Stimulated activated CD8-positive, alpha-beta memory T cell treated with anti-CD3 and anti-CD28 coated beads, Interleukin-7, amount 100 ng/mL, for 48 hours (primary cell): ENCODE data around the gene PPP2R2C.

ENCODE experiments used
- DNase-seq, 2 donors: peaks; one replicate each; pipeline ENCODE4 v3.0.0-alpha.2; 2020; ENCODE audit warnings: low read depth in 1 of 2; ENCODE audit errors: extremely low read depth in 1 of 2

The PPP2R2C gene

DNA sequence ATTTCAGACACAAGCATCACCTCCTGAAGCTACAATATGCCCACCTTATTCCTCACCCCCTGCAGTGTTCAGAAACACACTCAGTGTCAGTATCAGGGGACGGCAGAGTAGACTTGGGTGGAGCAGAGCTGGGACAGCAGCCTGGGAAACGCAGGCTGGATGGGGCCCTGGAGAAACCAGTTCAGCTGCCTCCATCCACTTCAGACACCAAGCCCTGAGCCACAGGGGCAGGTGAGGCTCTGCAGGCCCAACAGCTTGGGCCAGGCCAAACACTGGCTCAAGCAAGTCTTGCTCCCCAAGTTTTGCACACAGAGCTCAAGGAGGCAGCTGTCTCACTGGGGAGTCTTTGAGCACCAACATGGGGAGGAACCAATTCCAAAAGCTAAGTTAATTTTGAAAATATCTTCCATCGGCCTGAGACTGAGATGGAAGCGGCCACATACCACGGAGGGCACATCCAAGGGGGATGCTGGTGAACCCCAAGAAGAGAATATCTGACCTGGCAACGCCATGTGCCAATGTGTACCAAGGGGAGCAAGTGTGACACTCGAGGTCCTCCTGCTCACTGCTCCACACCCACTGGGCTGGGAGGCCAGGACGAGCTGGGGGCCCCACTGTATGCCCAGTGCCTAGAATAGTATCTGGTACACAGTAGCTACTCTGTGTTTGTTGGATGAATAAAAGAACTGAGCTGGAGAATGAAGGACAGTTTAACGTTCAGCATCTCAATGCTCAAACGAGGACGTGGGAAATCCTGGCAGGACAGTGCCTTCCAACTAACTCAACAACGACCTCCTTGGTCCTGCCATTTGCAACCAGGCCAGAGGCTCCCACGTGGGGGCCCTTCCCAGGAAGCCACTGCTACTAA is 45.6 kb downstream of the PPP2R2C start:
- DNase-seq = no peak

DNA sequence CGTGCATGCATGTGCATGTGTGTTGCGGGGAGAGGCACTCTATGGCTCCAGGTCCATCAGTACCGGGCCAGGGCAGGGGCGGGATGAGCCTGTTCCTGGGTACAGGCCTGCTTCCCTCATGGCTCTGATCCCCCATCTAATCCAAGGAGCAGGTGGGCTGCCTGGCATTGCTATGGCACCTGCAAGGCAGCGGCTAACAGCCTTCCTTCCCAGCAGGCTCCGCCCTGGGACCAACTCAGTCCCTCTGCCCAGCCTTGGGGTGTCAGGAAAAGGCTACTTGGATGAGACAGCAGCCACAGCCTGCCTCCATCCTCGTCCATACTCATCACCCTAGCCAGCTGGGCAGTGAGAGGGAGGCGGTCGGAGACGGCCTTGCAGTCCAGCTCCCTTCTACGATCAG is 46.5 kb downstream of the PPP2R2C start:
- DNase-seq = no peak

DNA sequence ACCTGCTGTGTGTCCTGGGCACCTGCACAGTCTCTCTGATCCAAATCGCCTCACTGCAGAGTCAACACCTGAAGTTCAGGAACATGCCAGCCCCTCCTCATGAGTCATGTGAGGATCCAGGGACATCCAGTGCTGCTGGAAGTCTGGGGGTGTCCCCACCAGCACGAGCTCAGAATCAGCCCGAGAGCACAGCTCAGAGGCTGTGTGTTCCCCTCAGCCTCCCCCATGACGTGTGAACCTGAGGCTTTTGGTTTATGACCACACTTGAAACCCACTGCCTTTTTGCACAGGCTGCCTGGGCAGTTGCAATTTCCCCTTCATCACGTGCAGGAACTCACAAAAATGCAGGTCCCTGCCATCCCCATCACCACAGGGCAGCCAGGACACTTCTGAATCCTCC is 47.1 kb downstream of the PPP2R2C start:
- no peak for DNase-seq

DNA sequence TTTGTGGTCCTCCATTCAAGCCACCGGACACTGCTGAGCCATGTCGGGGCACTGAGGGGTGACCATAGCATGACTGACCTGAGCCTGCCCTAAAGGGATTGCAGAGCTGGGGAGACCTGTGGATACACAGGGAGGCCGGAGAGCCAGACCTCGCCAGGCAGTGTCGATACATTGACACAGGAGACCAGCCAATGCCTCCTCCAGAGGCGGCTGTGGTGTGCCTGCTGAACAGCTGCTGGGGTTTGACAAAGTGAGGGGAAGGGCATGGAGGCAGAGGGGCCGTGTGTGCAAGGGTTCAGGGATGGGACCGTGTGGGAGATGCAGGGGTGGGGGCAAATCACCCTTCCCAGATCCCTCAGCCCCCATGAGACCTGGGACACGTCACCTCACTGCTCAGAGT is 48.0 kb downstream of the PPP2R2C start:
- DNase-seq = no peak

DNA sequence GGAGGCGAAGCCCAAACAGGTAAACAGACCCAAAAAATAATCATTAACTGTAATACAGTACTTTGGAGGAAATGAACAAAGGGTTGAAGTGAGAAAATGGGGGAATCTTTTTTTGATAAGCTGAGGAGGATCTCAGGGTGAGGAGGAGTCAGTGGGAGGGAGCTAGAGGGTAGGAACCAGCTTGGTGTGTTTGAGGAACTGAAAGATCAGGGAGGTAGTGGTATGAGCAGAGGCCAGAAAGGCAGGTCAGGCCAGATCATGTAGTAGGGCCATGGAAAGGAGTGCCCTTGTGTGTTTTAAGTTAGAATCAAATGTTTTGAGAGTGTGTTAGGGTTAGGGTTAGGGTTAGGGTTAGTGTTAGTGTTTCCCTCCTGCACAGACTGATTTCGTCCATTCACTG is 48.8 kb downstream of the PPP2R2C start:
- DNase-seq = no peak

DNA sequence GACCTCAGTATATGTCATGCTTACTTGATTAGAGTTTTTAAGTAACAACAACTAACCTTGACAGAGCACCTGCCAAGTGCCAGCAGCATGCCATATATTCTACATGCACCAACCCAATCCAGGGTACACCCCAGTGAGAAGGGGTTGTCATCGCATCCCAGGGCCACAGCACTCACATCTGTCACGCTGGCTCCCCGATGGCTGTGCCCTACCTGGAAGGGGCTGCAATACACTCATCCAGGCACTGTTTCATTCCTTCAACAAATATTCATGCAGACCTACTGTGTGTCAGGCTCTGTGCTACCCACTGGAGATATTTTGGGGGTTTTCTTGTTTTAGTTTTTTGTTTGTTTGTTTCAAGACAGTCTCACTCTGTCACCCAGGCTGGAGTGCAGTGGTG is 49.5 kb downstream of the PPP2R2C start:
- no peak for DNase-seq

DNA sequence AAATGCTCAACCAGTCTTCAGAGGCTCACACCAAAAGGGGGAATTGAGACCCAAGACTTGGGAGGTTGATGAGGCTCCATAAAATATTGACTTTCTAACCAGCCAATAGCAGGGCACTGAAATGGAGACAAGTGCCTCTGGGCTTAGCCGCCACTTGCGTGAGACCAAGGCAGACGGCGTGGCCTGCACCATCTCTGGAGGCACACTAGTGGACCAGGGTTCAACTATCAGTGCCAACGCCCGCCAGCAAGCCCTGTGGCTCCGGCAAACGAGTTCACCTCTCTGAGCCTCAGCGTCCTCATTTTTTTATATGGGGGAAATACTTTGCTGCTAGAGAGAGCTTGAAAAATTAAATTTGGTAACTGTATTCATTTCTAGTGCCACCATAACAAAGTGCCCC is 50.3 kb downstream of the PPP2R2C start:
- no peak for DNase-seq

DNA sequence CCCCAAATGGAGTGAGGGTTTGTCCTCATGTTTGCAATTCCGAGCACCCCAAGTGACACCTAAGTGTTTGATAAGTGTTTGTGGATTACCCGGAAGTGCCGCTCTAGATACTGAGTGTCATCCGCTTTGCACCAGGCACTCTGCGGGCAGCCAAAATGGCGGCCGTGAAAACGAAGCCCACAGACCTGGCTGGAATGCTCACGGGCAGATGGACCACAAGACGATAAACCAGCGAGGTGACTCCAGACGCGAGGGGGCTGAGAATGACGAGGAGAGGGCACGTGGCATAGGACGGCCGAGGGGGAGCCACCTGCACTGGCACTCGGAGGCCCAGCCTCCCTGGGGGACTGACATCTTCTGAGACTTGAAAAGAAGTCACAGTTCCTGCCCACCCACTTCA is 51.0 kb downstream of the PPP2R2C start:
- DNase-seq = no peak

DNA sequence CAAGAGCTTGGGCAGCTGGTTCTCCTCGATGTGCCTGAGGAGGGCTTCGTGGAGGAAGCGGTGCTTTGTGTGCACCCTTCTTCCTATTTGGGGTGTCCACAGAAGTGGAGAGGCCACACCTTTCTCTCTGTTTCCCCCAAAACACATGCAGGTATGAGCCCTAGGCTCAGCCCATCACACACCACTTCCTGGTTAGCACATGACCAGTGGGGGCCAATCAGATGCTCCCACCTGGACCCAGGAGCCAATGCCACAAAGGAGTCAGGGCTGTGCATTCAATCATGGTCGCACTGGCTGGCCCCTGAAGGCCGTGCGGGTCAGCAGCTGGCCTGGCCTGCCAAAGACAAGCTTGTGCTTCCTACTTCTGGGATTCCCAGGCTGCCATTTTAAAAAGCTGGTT is 51.4 kb downstream of the PPP2R2C start:
- no peak for DNase-seq

DNA sequence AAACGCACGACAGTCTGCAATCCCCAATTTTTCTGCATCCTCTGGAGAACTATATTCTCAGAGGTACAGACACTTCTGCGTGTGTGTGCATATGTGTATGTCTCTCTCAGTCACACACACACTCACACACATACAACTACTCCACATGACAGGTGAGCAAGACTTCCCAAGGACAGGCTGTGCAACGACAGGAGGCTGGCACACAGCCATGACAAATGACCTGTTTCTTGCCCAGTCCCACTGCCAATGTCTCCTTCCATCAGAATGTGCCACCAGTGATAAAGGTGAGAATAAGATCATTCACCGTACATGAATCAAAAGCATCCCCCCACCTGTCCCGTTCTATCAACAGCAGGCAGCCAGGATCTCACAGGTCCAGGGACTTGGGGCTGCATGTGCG is 52.4 kb downstream of the PPP2R2C start:
- no peak for DNase-seq

DNA sequence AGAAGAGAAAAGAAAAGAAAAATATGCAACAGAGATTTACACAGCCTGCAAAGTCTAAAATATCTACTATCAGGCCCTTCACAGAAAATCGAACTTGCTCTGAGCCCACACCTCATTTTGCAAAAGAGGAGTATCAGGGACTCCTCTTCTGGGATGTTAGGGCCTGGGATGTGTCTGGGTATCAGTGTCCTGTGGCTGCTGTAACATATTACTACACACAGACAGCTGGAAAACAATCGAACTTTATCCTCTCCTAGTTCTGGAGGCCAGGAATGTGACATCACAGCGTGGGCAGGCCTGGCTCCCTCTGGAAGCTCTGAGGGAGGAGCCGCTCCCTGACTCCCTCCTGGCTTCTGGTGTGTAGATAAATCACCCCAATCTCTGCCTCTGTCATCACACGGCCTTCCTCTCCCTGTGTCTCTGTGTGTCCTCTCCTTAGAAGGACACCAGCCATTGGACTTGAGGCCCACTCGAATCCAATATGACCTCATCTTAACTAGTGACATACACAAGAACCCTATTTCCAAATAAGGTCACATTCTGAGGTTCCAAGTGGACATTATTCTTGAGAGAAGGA is 52.9 kb downstream of the PPP2R2C start:
- DNase-seq = no peak

DNA sequence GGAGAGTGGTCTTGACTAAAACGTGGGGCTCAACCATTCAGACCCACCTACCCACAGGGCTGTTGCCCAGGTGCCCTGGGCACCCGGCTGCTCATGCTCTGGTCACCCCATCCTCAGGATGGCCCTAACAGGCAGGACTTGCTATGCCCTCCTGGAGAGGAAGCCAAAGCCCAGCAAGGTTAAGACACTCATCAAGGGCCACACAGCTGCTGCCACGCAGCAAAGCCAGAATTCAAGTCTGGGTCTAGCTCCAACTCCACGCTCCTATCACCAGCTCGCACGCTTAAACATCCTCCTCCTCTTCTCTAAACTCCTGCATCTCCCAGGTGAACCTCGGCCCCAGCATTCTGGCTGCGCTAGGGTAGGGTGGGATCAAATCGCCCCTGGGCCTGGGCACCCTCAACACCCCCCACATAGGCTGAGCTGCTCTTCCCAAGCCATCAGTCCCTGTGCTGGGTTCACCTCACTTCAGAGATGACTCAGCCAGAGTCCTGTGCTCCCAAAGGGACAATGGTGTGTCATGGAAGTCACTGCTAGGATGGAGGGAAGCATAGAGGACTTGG is 54.1 kb downstream of the PPP2R2C start:
- DNase-seq = no peak

DNA sequence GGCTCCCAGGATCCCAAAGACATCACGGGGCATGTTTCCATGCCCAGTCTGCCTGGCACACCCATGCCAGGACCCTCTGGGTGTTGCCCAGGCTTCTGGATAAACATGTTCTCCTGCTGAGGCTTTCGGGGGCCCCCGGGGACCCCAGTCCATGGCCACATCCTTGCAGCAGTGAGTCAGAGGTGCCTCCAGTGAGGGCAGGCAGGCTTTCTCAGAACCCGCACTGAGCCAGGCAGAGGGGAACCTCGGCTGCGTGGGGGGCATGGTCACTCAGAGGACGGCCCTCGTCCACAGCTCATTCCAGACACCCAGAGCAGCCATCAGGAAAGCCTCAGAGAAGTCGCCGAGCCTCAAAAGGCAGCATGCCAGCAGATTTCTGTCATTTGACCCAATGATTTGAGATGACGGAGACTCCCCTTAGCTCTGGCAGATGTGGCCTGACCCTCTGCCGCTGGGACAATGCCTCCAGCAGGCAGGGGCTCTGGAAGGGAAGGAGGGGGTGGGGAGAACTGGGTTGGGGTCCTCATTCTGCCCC is 54.8 kb downstream of the PPP2R2C start:
- no peak for DNase-seq

DNA sequence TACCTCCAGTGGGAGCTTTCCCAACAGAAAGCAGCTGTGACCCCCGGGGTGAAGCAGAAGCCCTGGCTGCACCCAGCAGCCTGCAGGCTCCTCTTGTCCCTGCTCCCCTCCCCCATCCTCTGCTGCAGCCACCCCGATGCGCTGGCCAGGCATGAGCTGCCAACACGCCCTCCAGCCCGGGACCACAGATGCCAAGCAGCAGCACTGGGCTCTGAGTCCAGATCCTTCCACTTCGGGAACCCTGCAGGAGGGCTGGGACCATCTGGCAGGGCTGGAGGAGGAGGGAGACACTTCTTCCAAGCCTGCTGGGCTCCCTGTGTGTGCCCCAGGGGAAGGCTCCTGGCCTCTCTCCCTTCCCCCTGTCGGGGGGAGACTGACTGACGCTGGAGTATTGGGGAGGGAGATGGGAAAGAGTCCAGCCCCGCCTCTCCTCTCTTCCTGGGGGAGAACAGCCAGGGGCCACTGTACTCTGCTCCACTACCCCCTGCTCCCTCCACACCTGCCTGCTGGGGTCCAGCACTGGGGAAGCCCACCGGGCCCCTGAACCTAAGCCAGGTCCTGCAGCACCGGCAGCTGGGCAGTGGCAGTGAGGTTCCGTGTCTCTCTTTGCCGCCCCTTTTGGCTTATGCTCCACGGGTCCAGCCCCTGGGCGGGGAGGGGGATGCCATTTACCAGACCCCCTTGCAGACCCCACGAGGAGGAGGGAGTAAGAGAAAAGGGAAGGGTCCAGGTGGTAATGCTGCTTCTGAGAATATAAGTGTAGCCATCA is 55.7 kb downstream of the PPP2R2C start:
- DNase-seq = no peak

DNA sequence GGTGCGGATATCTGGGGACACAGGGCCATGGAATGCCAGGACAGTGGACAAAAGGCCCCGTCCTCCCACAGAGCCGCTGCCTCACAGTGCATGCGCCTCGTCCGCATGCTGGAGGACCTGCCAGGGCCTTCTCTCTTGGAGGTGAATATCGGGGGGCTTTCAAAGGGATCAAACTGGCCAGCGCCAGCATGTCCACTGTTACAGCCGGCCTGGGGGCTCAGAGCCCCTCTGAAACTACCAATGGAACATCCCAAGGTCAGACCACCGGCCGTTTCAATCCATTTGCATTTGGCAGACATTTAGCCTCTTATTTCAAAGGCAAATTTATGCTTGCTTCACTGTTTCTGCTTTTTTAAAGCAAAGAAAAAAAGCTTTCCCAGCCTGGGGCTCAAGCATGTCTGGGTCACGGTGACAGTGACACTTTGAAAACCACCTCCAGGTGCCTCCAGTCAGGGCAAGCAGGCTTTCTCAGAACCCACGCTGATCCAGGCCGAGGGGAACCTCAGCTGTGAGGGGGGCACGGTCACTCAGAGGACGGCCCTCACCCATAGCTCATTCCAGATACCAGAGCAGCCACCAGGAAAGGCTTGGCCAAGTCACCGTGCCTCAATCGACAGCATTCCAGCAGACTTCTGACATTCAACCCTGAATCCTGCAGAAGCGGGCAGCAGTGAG is 57.2 kb downstream of the PPP2R2C start:
- DNase-seq = no peak

DNA sequence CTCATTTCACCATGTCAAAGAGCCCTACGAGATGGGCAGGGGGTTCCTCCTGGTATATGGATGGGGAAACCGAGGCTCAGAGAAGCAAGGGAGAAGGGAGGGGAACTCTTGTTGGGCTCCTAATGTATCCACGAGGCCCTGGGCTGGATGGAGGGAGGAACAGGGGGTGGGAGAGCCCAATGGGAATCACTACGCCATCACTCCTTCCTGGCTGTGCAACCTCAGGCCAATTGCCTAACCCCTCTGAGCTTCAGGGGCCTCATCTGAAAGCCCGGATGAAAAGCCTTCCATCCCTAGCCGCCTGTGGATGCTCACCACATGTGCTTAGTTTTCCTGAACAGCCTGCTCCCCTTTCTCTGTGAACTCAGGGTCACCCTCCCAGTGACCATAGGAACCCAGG is 57.8 kb downstream of the PPP2R2C start:
- DNase-seq = no peak

DNA sequence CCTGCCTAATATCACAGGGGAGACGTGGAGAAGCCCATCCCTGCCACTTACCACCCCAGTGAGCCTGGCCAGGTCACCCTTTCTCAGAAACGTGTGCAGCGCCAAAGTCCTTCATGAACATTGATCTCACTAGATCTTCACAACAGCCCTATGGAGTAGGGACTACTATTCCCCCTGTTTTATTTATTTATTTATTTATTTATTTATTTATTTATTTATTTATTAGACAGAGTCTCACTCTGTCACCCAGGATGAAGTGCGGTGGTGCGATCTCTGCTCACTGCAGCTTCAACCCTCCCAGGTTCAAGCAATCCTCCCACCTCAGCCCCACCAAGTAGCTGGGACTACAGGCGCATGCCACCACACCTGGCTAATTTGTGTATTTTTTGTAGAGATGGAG is 61.8 kb downstream of the PPP2R2C start:
- DNase-seq = no peak

DNA sequence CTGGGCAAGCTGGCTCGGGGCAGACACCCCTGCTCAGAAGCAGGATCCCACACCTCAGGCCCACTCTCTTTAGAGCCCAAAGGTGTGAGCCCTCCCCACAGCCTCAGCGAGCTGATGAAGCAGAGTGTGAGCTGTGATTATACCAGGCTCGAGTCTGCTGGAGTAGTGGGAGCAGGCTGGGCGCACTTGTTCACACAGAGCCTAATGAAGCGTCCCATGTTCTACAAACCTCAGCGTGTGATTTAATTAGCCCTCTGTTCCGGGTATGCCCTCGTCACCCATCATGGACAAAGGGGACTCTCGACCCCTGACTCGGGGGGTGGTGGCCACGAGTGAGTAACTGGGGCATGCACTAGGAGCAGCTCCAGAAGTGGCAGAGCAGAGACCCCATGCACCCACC is 62.3 kb downstream of the PPP2R2C start:
- DNase-seq = no peak

DNA sequence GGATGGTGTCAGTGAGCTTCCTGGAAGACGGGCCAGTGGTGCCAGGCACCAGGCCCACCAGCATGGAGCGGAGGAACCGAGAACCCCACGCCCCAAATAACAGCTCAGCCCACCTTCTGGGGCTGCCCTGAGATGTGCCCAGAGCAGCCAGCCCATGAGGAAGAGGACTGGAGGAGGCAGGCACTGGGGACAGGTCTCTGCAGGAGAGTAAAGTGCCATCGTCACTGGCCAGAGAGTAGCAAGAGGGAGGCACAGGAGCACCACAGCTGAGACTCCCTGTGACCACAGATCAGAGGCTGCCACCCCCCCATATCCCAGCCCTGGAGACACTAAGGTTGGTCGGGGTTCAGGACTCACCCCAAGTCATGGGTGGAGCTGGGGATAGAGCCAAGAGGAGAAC is 63.0 kb downstream of the PPP2R2C start:
- DNase-seq = no peak

DNA sequence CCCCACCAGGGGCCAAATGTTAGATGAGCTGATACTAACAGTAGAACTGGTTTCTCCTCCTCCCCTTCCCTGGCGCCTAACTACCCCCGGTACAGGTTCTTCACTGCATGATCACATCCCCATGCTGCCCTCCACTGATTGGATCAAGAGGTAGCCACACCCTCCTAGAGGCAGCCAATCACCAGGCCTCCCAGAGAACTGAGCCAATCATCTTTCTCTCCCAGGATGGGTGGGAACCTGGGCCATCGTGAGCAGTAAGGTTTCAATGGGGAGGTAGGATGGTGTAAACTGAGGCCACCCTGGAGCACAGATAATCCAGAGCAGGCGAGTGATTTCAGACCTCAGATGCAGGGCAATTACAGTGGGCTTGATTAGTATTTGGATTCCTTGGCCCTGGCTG is 64.2 kb downstream of the PPP2R2C start:
- DNase-seq = no peak

DNA sequence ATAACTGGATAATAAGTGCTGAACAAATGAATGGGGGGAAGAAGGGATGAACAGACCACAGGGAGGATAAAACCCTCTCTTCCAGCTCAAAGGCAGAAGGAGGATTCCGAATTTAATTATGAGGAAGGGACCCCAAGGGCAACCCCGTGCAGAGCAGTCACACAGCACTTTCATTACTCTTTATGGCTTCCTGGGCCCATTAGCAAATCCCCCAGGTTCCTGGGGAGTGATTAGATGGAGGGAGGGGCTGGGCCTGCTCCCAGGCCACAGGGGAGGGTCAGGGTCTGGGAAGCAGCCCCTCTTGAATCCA is 67.1 kb downstream of the PPP2R2C start:
- DNase-seq = no peak
